ENCODE results near the gene NFASC. TPM values are rescaled to one million over a fixed set of nuclear protein-coding genes. Genes with fewer than 3 reads are reported as not detected.
A peak's percentile ranks its signal among the peaks of the same experiment; 100 is the strongest.

Gene NFASC
- total RNA-seq, 2 experiments from 2014 or later: not detected

DNA sequence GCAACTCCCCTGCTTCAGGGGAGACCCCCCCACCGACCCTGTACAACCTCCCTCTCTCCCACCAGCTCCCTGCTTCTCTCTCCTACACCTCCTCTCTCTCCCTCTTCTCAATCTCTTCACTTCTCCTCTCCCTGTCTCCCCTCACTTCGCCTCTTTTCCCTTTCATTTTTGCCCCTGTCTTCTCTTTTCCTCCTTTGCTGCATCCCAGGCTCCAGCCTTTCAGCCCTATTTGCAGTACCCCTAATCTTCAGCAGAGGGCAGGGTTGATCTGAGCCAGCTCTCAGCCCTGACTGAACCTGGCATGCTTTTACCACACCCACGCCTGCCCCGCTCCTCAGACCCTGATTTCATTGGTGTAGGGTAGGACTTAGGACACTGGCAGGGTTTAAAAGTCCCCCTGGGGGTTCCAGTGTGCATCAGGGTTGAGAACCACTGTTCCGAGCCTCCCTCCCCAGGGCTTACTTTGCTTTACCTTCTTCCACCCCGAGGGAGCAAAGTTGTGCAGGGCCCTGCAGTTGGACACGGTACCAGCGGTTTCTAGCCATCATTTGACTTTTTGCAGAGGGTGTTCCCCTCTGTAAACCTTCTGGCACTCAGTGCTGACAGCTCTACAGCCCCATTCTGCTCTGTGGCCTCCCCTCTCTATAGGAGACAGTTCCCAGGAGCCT is 105.0 kb downstream of the NFASC start:
- intact Hi-C loops (cut with DNase I, micrococcal nuclease): loop anchor here (1.0 to 10.0 kb wide), 4 partner anchors 85 to 549 kb away; no protein-coding TSS in a partner anchor
- TF ChIP-seq, protein P1, sequence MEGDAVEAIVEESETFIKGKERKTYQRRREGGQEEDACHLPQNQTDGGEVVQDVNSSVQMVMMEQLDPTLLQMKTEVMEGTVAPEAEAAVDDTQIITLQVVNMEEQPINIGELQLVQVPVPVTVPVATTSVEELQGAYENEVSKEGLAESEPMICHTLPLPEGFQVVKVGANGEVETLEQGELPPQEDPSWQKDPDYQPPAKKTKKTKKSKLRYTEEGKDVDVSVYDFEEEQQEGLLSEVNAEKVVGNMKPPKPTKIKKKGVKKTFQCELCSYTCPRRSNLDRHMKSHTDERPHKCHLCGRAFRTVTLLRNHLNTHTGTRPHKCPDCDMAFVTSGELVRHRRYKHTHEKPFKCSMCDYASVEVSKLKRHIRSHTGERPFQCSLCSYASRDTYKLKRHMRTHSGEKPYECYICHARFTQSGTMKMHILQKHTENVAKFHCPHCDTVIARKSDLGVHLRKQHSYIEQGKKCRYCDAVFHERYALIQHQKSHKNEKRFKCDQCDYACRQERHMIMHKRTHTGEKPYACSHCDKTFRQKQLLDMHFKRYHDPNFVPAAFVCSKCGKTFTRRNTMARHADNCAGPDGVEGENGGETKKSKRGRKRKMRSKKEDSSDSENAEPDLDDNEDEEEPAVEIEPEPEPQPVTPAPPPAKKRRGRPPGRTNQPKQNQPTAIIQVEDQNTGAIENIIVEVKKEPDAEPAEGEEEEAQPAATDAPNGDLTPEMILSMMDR (IDR thresholded peaks at IDR 0.05): peak; percentile 72
- no peaks in the 10 kb centered on the region for H3K36me3 Mint-ChIP-seq (ENCODE audit: low read depth)
- ChIA-PET CTCF (interaction anchor here (0.6 to 2.5 kb wide), 3 partner anchors 85 to 281 kb away, joined by 3 to 12 read pairs (median 4); no protein-coding TSS in a partner anchor), POLR2A (no interaction called here)
- Histone ChIP-seq H3K4me1 (ENCODE audit: insufficient read depth, low read length) (no peaks in the 10 kb centered on the region), H3K9me3 (ENCODE audit: control insufficient read depth in 1 of 2, insufficient read depth in 1 of 2, low read length in 2 of 2) (no peaks in the 10 kb centered on the region), H3K4me3 (ENCODE audit: low read length) (no peak overlapping the region), H3K27me3 (ENCODE audit: control insufficient read depth in 1 of 2, insufficient read depth in 2 of 2, low read length in 2 of 2) (peaks cover 0 to 3% of the 10 kb centered on the region in 2 experiments), H3K27ac (ENCODE audit: low read depth in 1 of 2, low read length in 2 of 2) (no peak overlapping the region), H3K36me3 (ENCODE audit: insufficient read depth, low read length) (no peaks in the 10 kb centered on the region)
- no peaks in the 10 kb centered on the region for H3K9me3 Mint-ChIP-seq
- peaks cover 43% of the 10 kb centered on the region for H3K27me3 Mint-ChIP-seq
- DNase-seq: peak in 13 of 14 experiments; percentile 12 to 66 (median 35)
- no peaks in the 10 kb centered on the region for H3K4me1 Mint-ChIP-seq (ENCODE audit: low read depth)
- H3K4me3 Mint-ChIP-seq: no peak overlapping the region
- no peak overlapping the region for H3K27ac Mint-ChIP-seq
- ATAC-seq (ENCODE audit: poor library complexity): peak; percentile 69

DNA sequence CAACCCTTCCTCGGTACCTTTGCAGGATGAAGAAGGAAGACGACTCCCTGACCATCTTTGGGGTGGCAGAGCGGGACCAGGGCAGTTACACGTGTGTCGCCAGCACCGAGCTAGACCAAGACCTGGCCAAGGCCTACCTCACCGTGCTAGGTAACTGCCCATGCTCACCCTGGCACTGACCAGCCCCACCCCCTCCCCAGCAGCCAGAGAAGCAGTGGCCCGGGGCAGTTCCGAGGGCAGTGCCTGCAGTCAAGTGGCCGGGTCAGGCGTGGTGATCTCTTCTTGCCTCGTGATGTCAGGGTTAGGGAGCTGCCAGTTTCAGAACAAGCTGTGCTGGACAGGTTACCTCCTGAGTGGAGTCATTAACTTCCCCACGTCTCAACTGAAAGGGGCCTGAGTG is 106.0 kb downstream of the NFASC start:
- POLR2A ChIA-PET: no interaction called here
- intact Hi-C loops (cut with DNase I, micrococcal nuclease): loop anchor here in 1 of 2 experiments (10.0 kb wide), 1 partner anchor 548 kb away; no protein-coding TSS in a partner anchor
- DNase-seq (no peak), ATAC-seq (ENCODE audit: poor library complexity) (no peak)
- no peak overlapping the region for H3K4me3 Mint-ChIP-seq
- H3K4me3 ChIP-seq (ENCODE audit: low read length): no peak overlapping the region
- no peak overlapping the region for H3K27ac Mint-ChIP-seq
- no peaks in the 10 kb centered on the region for H3K4me1 ChIP-seq (ENCODE audit: insufficient read depth, low read length)
- H3K4me1 Mint-ChIP-seq (ENCODE audit: low read depth): no peaks in the 10 kb centered on the region
- H3K9me3 Mint-ChIP-seq: no peaks in the 10 kb centered on the region
- no peaks in the 10 kb centered on the region for H3K36me3 ChIP-seq (ENCODE audit: insufficient read depth, low read length)
- TF ChIP-seq, protein P1 (IDR thresholded peaks at IDR 0.05): no peak
- H3K27ac ChIP-seq (ENCODE audit: low read depth in 1 of 2, low read length in 2 of 2): no peak overlapping the region
- peaks cover under 1 to 3% of the 10 kb centered on the region in 2 experiments for H3K27me3 ChIP-seq (ENCODE audit: control insufficient read depth in 1 of 2, insufficient read depth in 2 of 2, low read length in 2 of 2)
- H3K9me3 ChIP-seq (ENCODE audit: control insufficient read depth in 1 of 2, insufficient read depth in 1 of 2, low read length in 2 of 2): no peaks in the 10 kb centered on the region
- H3K36me3 Mint-ChIP-seq (ENCODE audit: low read depth): no peaks in the 10 kb centered on the region
- CTCF ChIA-PET: interaction anchor here (2.5 kb wide), 1 partner anchor 280 kb away, joined by 12 read pairs; no protein-coding TSS in a partner anchor
- H3K27me3 Mint-ChIP-seq: peaks cover 42% of the 10 kb centered on the region

DNA sequence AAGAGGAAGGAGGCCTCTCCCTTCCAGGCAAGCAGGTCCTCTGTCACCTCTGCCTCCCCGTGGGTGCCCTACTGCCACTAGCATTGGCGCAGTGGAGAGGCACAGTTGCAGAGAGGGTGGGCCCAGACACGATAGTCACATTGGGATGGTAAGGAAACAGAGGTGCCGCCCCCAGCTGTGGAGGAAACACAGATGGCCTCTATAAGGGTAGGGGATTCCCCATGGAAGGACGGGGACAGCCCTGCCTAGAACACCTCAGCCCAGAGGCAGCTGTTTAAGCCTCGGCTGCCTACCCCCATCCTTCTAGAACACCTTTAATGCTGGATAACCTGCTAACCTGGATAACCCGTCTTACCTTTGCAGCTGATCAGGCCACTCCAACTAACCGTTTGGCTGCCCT is 106.7 kb downstream of the NFASC start:
- H3K4me3 ChIP-seq (ENCODE audit: low read length): no peak overlapping the region
- peaks cover 3 to 4% of the 10 kb centered on the region in 2 experiments for H3K27me3 ChIP-seq (ENCODE audit: control insufficient read depth in 1 of 2, insufficient read depth in 2 of 2, low read length in 2 of 2)
- Mint-ChIP-seq H3K4me1 (ENCODE audit: low read depth) (no peaks in the 10 kb centered on the region), H3K36me3 (ENCODE audit: low read depth) (no peaks in the 10 kb centered on the region), H3K27ac (no peak overlapping the region), H3K4me3 (no peak overlapping the region), H3K9me3 (no peaks in the 10 kb centered on the region), H3K27me3 (peaks cover 49% of the 10 kb centered on the region)
- DNase-seq (peak in 2 of 14 experiments; percentile 6 to 29), ATAC-seq (ENCODE audit: poor library complexity) (no peak)
- CTCF ChIA-PET: interaction anchor here (2.5 kb wide), 1 partner anchor 279 kb away, joined by 12 read pairs; no protein-coding TSS in a partner anchor
- TF ChIP-seq, protein P1 (IDR thresholded peaks at IDR 0.05): no peak
- POLR2A ChIA-PET: no interaction called here
- no peaks in the 10 kb centered on the region for H3K36me3 ChIP-seq (ENCODE audit: insufficient read depth, low read length)
- H3K9me3 ChIP-seq (ENCODE audit: control insufficient read depth in 1 of 2, insufficient read depth in 1 of 2, low read length in 2 of 2): no peaks in the 10 kb centered on the region
- H3K4me1 ChIP-seq (ENCODE audit: insufficient read depth, low read length): no peaks in the 10 kb centered on the region
- no peak overlapping the region for H3K27ac ChIP-seq (ENCODE audit: low read depth in 1 of 2, low read length in 2 of 2)
- intact Hi-C loops (cut with DNase I, micrococcal nuclease): loop anchor here in 1 of 2 experiments (10.0 kb wide), 1 partner anchor 547 kb away; no protein-coding TSS in a partner anchor
